GM12865 (cell line): ENCODE data around the gene TENM4.

Experiments used
- DNase-seq: peaks from one replicate; pipeline ENCODE4 v3.0.0; 2010; ENCODE audit warnings: low read depth
- H3K4me3 ChIP-seq: 2 replicates; pipeline ENCODE4 v1.5.1; 2011; ENCODE audit warnings: mild to moderate bottlenecking, low read depth, low read length, control low read depth
- TF ChIP-seq, protein P1 (sequence below): IDR thresholded peaks from 2 replicates; pipeline ENCODE4 v1.5.1; 2011; ENCODE audit warnings: low read length, control low read depth, low read depth, inconsistent platforms; ENCODE audit not compliant: insufficient read depth; ENCODE audit errors: missing control alignments

TENM4 gene

GRCh38 chr11:79456501-79456900, 15.7 kb upstream of the TENM4 start:
- H3K4me3 ChIP-seq, result no peak overlapping the region
- TF ChIP-seq, protein P1, sequence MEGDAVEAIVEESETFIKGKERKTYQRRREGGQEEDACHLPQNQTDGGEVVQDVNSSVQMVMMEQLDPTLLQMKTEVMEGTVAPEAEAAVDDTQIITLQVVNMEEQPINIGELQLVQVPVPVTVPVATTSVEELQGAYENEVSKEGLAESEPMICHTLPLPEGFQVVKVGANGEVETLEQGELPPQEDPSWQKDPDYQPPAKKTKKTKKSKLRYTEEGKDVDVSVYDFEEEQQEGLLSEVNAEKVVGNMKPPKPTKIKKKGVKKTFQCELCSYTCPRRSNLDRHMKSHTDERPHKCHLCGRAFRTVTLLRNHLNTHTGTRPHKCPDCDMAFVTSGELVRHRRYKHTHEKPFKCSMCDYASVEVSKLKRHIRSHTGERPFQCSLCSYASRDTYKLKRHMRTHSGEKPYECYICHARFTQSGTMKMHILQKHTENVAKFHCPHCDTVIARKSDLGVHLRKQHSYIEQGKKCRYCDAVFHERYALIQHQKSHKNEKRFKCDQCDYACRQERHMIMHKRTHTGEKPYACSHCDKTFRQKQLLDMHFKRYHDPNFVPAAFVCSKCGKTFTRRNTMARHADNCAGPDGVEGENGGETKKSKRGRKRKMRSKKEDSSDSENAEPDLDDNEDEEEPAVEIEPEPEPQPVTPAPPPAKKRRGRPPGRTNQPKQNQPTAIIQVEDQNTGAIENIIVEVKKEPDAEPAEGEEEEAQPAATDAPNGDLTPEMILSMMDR, result no peak
- no peak for DNase-seq

- no peak for DNase-seq
- no peak overlapping the region for H3K4me3 ChIP-seq
- TF ChIP-seq, protein P1, result no peak
These were observed 12.8 kb upstream of the TENM4 start for GRCh38 chr11:79453617-79454016.

DNA sequence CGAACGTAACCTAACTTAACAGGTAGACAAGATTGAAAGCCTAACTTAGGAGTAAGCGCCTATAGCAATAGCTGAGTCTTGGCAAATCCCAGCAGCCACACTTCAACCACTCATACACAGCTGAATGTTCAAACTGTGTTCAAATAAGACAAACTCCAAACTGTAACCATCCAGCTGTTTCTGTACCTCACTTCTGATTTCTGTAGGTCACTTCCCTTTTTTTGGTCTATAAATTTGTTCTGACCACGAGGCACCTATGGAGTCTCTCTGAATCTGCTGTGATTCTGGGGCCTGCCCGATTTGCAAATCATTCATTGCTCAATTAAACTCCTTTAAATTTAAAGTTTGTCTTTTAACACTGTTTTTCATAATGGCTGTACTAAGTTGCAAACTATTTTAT, 8.2 kb upstream of the TENM4 start:
- no peak overlapping the region for H3K4me3 ChIP-seq
- no peak for DNase-seq
- TF ChIP-seq, protein P1, result no peak

DNA sequence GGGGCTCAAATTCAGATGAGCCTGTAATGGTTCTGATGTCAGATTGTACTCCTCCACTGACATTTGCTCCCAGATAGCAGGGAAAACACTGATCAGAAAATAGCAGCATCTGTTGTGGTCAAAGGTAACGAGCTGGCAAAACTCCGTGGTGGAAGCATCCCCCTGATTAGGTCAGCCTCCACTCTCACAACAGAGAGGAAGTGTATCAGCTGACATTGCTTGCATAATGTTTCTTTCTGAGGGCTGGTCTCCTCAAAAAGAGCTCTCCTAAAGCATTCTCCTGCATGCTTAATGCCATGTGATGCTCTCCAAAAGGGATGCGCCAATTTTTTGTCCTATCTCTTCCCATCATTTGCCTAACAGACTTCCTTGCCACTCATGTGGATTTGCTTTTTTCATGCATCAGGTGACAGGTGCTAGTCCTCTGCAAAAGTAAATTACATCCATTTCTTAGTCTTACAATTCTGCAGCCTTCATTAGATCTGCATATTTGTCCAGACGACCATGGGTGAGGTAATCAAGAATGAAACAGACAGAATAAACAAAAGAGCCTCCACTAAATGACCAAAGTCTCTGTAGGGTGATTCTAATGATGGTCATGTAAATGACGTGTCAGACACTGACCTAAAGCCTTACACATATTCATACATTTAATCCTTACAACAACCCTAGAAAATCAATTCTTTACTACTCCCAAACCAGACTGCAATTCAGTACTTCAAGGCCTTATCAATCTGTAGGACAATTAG, 6.4 kb upstream of the TENM4 start:
- TF ChIP-seq, protein P1, result no peak

DNA sequence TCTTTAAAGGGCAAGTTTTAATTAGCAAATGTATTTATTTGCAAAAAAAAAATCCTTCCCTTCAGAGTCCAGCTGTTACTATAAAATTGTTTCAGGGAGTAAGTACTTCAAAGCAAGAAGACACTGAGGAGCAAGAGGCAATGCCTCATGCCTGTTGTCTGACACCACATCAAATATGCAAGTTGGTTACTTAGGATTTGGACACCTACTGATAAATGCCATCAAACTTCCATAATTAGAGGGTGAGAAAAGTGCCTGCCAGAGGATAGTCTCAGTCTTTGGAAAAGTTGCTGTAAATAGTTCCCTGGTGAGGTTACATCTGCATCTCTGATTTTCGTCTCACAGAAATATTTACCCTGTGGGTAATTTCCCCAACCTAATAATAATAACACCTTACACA, 4.1 kb upstream of the TENM4 start:
- TF ChIP-seq, protein P1, result no peak
- no peak overlapping the region for H3K4me3 ChIP-seq

More for the DNA sequence above, 6.4 kb upstream of the TENM4 start:
- DNase-seq, result no peak
- H3K4me3 ChIP-seq, result no peak overlapping the region

GRCh38 chr11:79441461-79441875, 638 bp upstream of the TENM4 start:
- DNase-seq, result no peak
- no peak overlapping the region for H3K4me3 ChIP-seq

More for the DNA sequence above, 4.1 kb upstream of the TENM4 start:
- no peak for DNase-seq

More at GRCh38 chr11:79441461-79441875, 638 bp upstream of the TENM4 start:
- TF ChIP-seq, protein P1, result no peak
